HepG2 (cell line): Measurements from ENCODE around the gene GRHL3. TPM values are rescaled to one million over a fixed set of nuclear protein-coding genes. Genes with fewer than 3 reads are reported as not detected.

Source experiments
- ATAC-seq: fragments of 200-7000 bp; cut with Tn5 transposase; 3 replicates; pipeline ENCODE4 v1.9.1; 2020; ENCODE audit warnings: mild to moderate bottlenecking, moderate library complexity
- BruUV-seq: library from RNA; stranded (reverse); fragments of 400-500 nt; replicated peaks from 2 replicates; lab custom pipeline; 2021; lab: Mats Ljungman, UMichigan
- CTCF ChIA-PET: fragments of 300-600 bp; formaldehyde crosslinking; extraction: SDS; loops from one replicate; lab custom pipeline; 2021; ENCODE audit warnings: low total read pairs, inconsistent platforms, low intra/inter-chr PET ratio; lab: Yijun Ruan, JAX
- POLR2A ChIA-PET: fragments of 350-600 bp; sonication (Branson Sonifier 250); formaldehyde crosslinking; loops from one replicate; lab custom pipeline; 2020; ENCODE audit warnings: antibody characterized with exemption, inconsistent platforms; lab: Yijun Ruan, JAX
- DNase-seq: peaks from one replicate; pipeline ENCODE4 v3.0.0-alpha.2; 2015; ENCODE audit warnings: low spot score
- FAIRE-seq: peaks from 3 replicates; lab custom pipeline; 2011; peaks lifted over from hg19 to GRCh38; lab: Jason Lieb, UNC
- H2AFZ ChIP-seq: one replicate; pipeline ENCODE4 v1.6.1; 2011; ENCODE audit warnings: low read length, inconsistent platforms
- H3K27ac ChIP-seq: fragments of 300-600 bp; 3 replicates; pipeline ENCODE4 v1.8.0; 2011; ENCODE audit warnings: mixed run types, mild to moderate bottlenecking, mixed read lengths, low read length, inconsistent platforms; ENCODE audit not compliant: insufficient read depth; ENCODE audit errors: extremely low read length
- H3K27me3 ChIP-seq, 2 experiments: fragments of 200-600 bp in 1 of 2; 2 replicates in 1 of 2; 3 replicates in 1 of 2; pipeline versions ENCODE4 v1.6.0 to v1.8.0; 2011; ENCODE audit warnings: low read length in 2 of 2, mild to moderate bottlenecking in 2 of 2, moderate library complexity in 2 of 2, inconsistent platforms in 1 of 2; ENCODE audit not compliant: insufficient read depth in 2 of 2, control insufficient read depth in 1 of 2
- H3K36me3 ChIP-seq, 2 experiments: fragments of 200-600 bp in 1 of 2; replicated peaks in 1 of 2; 2 replicates in 1 of 2; 3 replicates in 1 of 2; pipeline versions ENCODE4 v1.5.1 to v1.8.0; 2011; ENCODE audit warnings: low read length in 2 of 2, inconsistent platforms in 1 of 2; ENCODE audit not compliant: insufficient read depth in 2 of 2, control insufficient read depth in 1 of 2
- H3K4me1 ChIP-seq: 2 replicates; pipeline ENCODE4 v1.5.1; 2012; ENCODE audit warnings: low read length, inconsistent platforms; ENCODE audit not compliant: insufficient read depth
- H3K4me2 ChIP-seq: 2 replicates; pipeline ENCODE4 v1.6.0; 2011; ENCODE audit warnings: low read depth, low read length, inconsistent platforms
- H3K4me3 ChIP-seq, 3 experiments: fragments of 200-600 bp in 1 of 3; sonication (generic), shearing (Covaris generic) in 1 of 3; replicated peaks in 1 of 3; 2 replicates each; pipeline ENCODE4 v1.5.1; 2011 to 2016; ENCODE audit warnings: low read length in 3 of 3, inconsistent platforms in 2 of 3, low read depth in 2 of 3, mild to moderate bottlenecking in 2 of 3, control low read depth in 1 of 3, mixed read lengths in 1 of 3; ENCODE audit not compliant: insufficient read depth in 1 of 3
- H3K79me2 ChIP-seq: one replicate; pipeline ENCODE4 v1.6.1; 2011; ENCODE audit warnings: low read length, inconsistent platforms; ENCODE audit not compliant: insufficient read depth
- H3K9ac ChIP-seq: 2 replicates; pipeline ENCODE4 v1.6.0; 2011; ENCODE audit warnings: mild to moderate bottlenecking, low read depth, low read length, inconsistent platforms; ENCODE audit not compliant: insufficient read depth
- H3K9me3 ChIP-seq: 2 replicates; pipeline ENCODE4 v1.5.1; 2012; ENCODE audit warnings: mild to moderate bottlenecking, low read length
- H4K20me1 ChIP-seq: 2 replicates; pipeline ENCODE4 v1.6.0; 2011; ENCODE audit warnings: inconsistent platforms, mild to moderate bottlenecking, low read length, moderate library complexity; ENCODE audit not compliant: insufficient read depth
- IKZF4 ChIP-seq: sonication (generic); formaldehyde crosslinking; IDR thresholded peaks from 2 replicates; pipeline ENCODE4 v1.5.1; 2020; ENCODE audit warnings: borderline replicate concordance, mild to moderate bottlenecking, low read depth, missing genetic modification reagents; ENCODE audit errors: not compliant biosample characterization
- KLF16 ChIP-seq, 2 experiments: sonication (generic) in 1 of 2; formaldehyde crosslinking in 1 of 2; IDR thresholded peaks; 2 replicates each; pipeline versions ENCODE4 v1.6.1 to v1.8.0; 2016 to 2023; ENCODE audit warnings: missing genetic modification reagents in 2 of 2, missing compliant biosample characterization in 1 of 2
- PAXIP1 ChIP-seq: sonication (generic); formaldehyde crosslinking; conservative IDR thresholded peaks from 2 replicates; pipeline ENCODE4 v1.4.0; 2020; ENCODE audit warnings: mild to moderate bottlenecking, missing genetic modification reagents, moderate library complexity
- RFX3 ChIP-seq: IDR thresholded peaks from 2 replicates; pipeline ENCODE4 v1.6.1; 2016; ENCODE audit warnings: missing biosample characterization, missing genetic modification reagents
- U2AF2 ChIP-seq: fragments of 200-400 bp; formaldehyde crosslinking; IDR thresholded peaks from 2 replicates; pipeline ENCODE4 v1.6.1; 2017; ENCODE audit warnings: low read depth, mild to moderate bottlenecking, low read length
- ZBTB26 ChIP-seq: IDR thresholded peaks from 2 replicates; pipeline ENCODE4 v1.6.1; 2016; ENCODE audit warnings: missing compliant biosample characterization, missing genetic modification reagents, borderline replicate concordance
- WGBS: methylation state at CpG from one replicate; pipeline ENCODE4 v1.1.6; 2017; ENCODE audit warnings: low lambda C conversion rate; 5-methylcytosine and 5-hydroxymethylcytosine counted together
- in situ Hi-C: cut with HindIII; loops from 2 replicates; pipeline ENCODE4 v1.10.0; 2017; ENCODE audit warnings: low pct_unique_long_range_greater_than_20kb; ENCODE audit not compliant: extremely low pct_ligation_motif_present
- intact Hi-C: fragments of 100-400 bp; cut with micrococcal nuclease; formaldehyde crosslinking; loops from one replicate; pipeline ENCODE4 v1.10.0; 2022; ENCODE audit not compliant: unreplicated experiment
- polyA plus RNA-seq, 8 experiments: library from polyadenylated mRNA; depleted of rRNA in 3 of 8; stranded (reverse) in 7 of 8; unstranded in 1 of 8; fragments of >200 nt; fragmentation: Illumina TruSeq in 4 of 8; extraction: Trizol in 4 of 8; gene quantifications; 2 replicates each; pipeline versions ENCODE4 v1.2.1 to v1.2.3, GENCODE V29; 2011 to 2016; ENCODE audit warnings: low read depth in 4 of 8, missing spikeins in 1 of 8, mixed read lengths in 1 of 8; ENCODE audit not compliant: insufficient read depth in 1 of 8
- total RNA-seq, 5 experiments: library from RNA; depleted of rRNA; stranded (reverse); fragments of >200 nt; fragmentation: Illumina TruSeq; extraction: Trizol; gene quantifications; 2 replicates each; pipeline ENCODE4 v1.2.3, GENCODE V29; 2016; ENCODE audit warnings: low read depth in 1 of 5

Gene GRHL3
- total and polyA plus RNA-seq, 2 of the 13 experiments (the other 11 are each of a cell fraction or from before 2014, with no cell fraction given): not detected

- TF ChIP-seq RFX3 (CRISPR knock-in tag) (no peak), U2AF2 (no peak), IKZF4 (no peak), PAXIP1 (CRISPR knock-in tag) (no peak), KLF16 (CRISPR knock-in tag; IDR thresholded peaks at IDR 0.05) (no peak), ZBTB26 (CRISPR knock-in tag) (no peak)
- Histone ChIP-seq H3K27me3 (no peaks in the 10 kb centered on the region), H3K27ac (no peak overlapping the region), H3K36me3 (no peaks in the 10 kb centered on the region; a peak in 1 of 5 replicates), H3K79me2 (no peaks in the 10 kb centered on the region), H3K9ac (no peak overlapping the region), H3K4me3 (no peak overlapping the region), H3K4me1 (peaks cover 20% of the 10 kb centered on the region), H4K20me1 (no peaks in the 10 kb centered on the region), H3K9me3 (no peaks in the 10 kb centered on the region), H3K4me2 (no peak overlapping the region), H2AFZ (no peak overlapping the region)
- FAIRE-seq: no peak
- 96% methylated on average over 10 of the region's 11 CpGs for WGBS
- no peak for DNase-seq
- intact Hi-C loops (loop anchor here (10.0 kb wide), 1 partner anchor 1022 kb away; the partner anchor contains the start of gene ZNF436), in situ Hi-C loops (no loop called here)
- no TSS peak for BruUV-seq
- ChIA-PET CTCF (no interaction called here), POLR2A (no interaction called here)
- no peak for ATAC-seq
Measured at GRCh38 chr1:24386931-24387330, 67.8 kb downstream of the GRHL3 start.
